ENCODE measurements around the gene RAB34.

RAB34 gene

DNA sequence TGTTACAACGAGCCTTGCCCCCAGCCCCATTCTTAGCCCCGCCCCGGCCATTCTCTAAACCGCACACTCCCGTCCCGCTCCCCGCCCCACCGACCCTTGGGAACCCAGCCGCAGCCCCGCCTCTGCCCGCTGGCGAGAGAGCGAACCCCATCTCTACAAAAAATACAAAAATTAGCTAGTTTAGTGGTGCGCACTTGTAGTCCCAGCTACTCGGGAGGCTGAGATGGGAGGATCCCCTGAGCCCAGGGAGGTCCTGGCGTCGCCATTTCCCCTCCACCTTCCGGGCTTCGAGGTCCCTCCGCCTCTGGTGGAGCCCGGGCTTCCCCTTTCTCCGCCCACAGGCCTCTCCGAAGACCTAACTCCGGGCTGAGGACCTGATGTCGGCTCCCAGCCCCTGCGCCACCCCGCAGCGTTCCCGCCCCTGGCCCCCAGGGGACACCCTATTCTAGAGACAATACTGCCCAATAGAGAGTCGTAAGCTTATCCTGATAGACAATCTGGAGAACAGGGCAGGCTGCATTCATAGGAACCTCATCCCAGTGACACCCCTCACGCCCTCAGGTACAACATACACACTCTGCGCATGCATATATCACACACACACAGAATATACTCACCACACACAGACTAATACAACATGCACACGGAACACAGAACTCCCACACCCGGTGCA is 5.5 kb downstream of the RAB34 start:
- H3K4me1 ChIP-seq (ENCODE audit: control insufficient read depth in 5 of 5, insufficient read depth in 5 of 5, low read length in 5 of 5): peaks cover 0 to 37% (median 29%) of the 10 kb centered on the region in 5 donors
- H3K27ac ChIP-seq (ENCODE audit: low read depth, low read length): no peak overlapping the region
- peak overlapping the region in 4 of 5 donors; percentile 59 to 68 (median 65) for H3K9ac ChIP-seq (ENCODE audit: low read length in 5 of 5)
- peaks cover 0 to 8% (median 4%) of the 10 kb centered on the region in 5 donors for H3K27me3 ChIP-seq (ENCODE audit: control insufficient read depth in 5 of 5, insufficient read depth in 4 of 5, low read length in 5 of 5)
- peak overlapping the region; percentile 36 to 80 (median 71) for H3K4me3 ChIP-seq (ENCODE audit: low read depth in 1 of 5, low read length in 5 of 5)
- H3K9me3 ChIP-seq (ENCODE audit: control insufficient read depth in 5 of 5, low read length in 5 of 5): no peaks in the 10 kb centered on the region
- H3K36me3 ChIP-seq (ENCODE audit: control insufficient read depth in 5 of 5, insufficient read depth in 5 of 5, low read length in 5 of 5): peaks cover 0 to 18% (median 15%) of the 10 kb centered on the region in 5 donors

DNA sequence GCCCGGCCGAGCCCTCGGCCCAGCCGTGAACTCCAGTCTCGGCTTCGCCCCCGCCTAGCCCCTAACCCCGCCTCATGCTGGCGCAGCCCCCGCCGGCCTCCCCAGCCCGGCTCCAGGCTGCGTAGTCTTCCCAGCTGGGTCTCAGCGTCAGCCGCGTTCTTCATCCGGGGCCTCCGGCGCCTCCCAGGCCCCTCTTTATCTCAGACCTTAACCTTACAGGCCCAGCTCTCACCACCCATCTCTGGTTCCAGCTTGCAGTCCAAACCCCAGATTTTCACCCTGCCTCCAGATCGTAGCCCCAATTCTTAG is 6.0 kb downstream of the RAB34 start, which contains the start of gene PROCA1:
PROCA1 (minus strand) TSS at position 166 of the 309 bp plus-strand sequence. CDS start 228 bp downstream, outside the sequence.
- H3K9ac ChIP-seq (ENCODE audit: low read length in 5 of 5): peak within 1 kb of the TSS in 4 of 5 donors; percentile 59 to 72 (median 65)
- H3K27me3 ChIP-seq (ENCODE audit: control insufficient read depth in 5 of 5, insufficient read depth in 4 of 5, low read length in 5 of 5): peaks cover 0 to 8% (median 3%) of the 10 kb centered on the region in 5 donors
- H3K9me3 ChIP-seq (ENCODE audit: control insufficient read depth in 5 of 5, low read length in 5 of 5): no peaks in the 10 kb centered on the region
- peaks cover 0 to 18% (median 15%) of the 10 kb centered on the region in 5 donors for H3K36me3 ChIP-seq (ENCODE audit: control insufficient read depth in 5 of 5, insufficient read depth in 5 of 5, low read length in 5 of 5)
- H3K4me1 ChIP-seq (ENCODE audit: control insufficient read depth in 5 of 5, insufficient read depth in 5 of 5, low read length in 5 of 5): peaks cover 0 to 32% (median 24%) of the 10 kb centered on the region in 5 donors
- H3K4me3 ChIP-seq (ENCODE audit: low read depth in 1 of 5, low read length in 5 of 5): peak within 1 kb of the TSS; percentile 65 to 80 (median 72)
- H3K27ac ChIP-seq (ENCODE audit: low read depth, low read length): peak within 1 kb of the TSS; percentile 57

DNA sequence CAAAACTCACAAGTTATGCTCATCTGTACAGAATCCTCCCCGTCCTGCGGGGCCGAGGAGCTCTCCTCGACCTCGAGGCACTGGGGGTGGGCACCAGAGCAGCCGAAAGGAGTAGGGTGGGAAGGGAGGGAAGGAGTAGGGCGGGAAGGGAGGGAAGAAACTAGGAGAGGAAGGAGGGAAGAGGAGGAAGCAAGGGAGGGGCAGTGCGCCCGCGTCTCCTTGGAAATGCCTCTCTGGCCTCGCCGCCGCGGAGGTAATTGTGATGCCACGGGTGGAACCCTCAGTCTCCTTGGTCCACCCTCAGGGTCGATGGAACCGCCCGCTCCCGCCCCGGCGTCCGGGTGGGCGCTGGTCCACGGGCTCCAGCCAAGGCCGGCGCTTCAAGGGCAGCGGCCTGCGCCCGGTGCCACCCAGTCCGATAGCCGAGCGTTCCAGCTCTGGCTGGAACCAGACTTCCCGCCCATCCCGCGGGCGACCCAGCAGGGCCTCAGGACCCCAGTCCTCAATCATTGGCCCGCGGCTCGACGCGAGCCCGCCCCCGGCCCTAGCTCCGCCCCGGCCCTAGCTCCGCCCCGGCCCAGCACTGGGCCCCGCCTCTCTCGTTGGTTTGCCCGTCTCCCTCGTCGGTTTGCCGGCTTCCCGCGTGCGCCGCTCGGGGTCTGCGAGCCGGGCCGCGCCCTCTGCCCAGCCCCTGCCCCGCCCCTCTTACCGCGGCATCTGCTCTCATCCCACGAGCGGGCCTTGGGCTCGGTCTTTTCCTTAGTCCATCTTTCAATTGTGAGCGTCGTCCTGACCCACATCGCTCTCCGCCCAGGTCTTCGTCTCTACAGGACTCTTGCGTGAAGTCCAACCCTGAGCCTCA is 6.6 kb downstream of the RAB34 start:
- H3K27ac ChIP-seq (ENCODE audit: low read depth, low read length): peak overlapping the region; percentile 57
- H3K9ac ChIP-seq (ENCODE audit: low read length in 5 of 5): peak overlapping the region in 4 of 5 donors; percentile 59 to 72 (median 65)
- peak overlapping the region; percentile 65 to 80 (median 72) for H3K4me3 ChIP-seq (ENCODE audit: low read depth in 1 of 5, low read length in 5 of 5)
- peaks cover 0 to 4% (median 2%) of the 10 kb centered on the region in 5 donors for H3K27me3 ChIP-seq (ENCODE audit: control insufficient read depth in 5 of 5, insufficient read depth in 4 of 5, low read length in 5 of 5)
- H3K4me1 ChIP-seq (ENCODE audit: control insufficient read depth in 5 of 5, insufficient read depth in 5 of 5, low read length in 5 of 5): peaks cover 0 to 30% (median 21%) of the 10 kb centered on the region in 5 donors
- peaks cover 0 to 18% (median 15%) of the 10 kb centered on the region in 5 donors for H3K36me3 ChIP-seq (ENCODE audit: control insufficient read depth in 5 of 5, insufficient read depth in 5 of 5, low read length in 5 of 5)
- no peaks in the 10 kb centered on the region for H3K9me3 ChIP-seq (ENCODE audit: control insufficient read depth in 5 of 5, low read length in 5 of 5)

DNA sequence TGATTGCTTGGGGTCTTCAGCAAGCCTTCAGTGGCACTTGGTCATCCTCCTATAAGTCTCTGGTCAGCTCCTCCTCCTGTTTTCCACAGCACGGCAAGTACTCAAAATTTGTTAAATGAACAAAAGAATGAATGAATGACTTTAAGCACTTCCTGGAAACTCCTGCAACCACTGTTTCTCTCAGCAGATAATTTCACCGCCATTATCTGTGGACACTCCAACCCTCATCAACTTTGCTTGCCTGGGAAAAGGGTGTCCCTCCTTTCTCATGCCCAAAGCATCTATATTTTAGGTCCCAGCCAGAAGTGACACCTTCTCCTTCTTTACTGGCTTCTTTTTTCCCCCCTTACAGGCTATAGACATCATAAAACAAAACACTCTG is 10.3 kb downstream of the RAB34 start:
- Histone ChIP-seq H3K36me3 (ENCODE audit: control insufficient read depth in 5 of 5, insufficient read depth in 5 of 5, low read length in 5 of 5) (peaks cover 0 to 35% (median 26%) of the 10 kb centered on the region in 5 donors), H3K27me3 (ENCODE audit: control insufficient read depth in 5 of 5, insufficient read depth in 4 of 5, low read length in 5 of 5) (peaks cover 0 to under 1% (median 0%) of the 10 kb centered on the region in 5 donors), H3K9me3 (ENCODE audit: control insufficient read depth in 5 of 5, low read length in 5 of 5) (no peaks in the 10 kb centered on the region), H3K27ac (ENCODE audit: low read depth, low read length) (no peak overlapping the region), H3K4me3 (ENCODE audit: low read depth in 1 of 5, low read length in 5 of 5) (no peak overlapping the region), H3K4me1 (ENCODE audit: control insufficient read depth in 5 of 5, insufficient read depth in 5 of 5, low read length in 5 of 5) (peaks cover 0 to 35% (median 23%) of the 10 kb centered on the region in 5 donors), H3K9ac (ENCODE audit: low read length in 5 of 5) (no peak overlapping the region)

DNA sequence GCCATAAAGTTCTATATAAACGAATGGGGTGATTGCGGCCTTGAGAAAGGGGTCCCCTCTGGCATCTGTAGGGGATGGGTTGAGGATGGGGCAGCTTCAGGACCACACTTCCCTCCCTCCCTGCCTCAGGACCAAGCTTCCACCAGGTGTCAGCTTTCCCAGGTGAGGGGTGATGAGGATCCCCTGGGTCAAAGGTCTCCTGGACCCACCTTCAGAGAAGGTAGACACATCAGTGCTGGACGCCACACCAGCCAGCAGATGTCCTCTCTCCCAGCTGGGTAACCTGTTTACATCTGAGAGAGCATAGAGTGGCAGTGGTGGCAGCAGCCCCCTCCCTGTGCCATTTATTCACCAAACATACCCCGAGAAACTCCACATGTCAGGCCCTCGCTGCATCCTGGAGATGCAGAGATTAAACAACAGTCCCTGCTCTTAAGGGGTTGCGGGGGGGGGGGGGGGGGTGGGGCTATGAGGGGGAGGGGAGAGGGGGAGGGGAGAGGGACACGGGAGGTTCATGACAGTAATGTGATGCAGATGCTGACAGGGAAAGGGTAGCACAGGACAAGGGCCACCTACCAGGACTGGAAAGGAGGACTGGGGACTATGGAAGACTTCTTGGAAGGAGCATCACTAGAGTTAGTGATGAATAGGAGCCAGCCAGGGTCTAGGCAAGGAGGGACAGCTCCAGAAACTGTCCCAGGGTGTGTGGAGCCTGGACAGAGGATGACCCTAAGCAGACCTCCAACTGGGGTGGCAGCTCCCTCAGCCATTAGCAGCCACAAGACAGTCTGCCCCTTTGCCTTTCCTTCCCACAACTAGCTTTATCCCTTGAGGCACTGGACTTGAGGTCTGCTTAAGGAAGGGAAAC is 11.0 kb downstream of the RAB34 start:
- Histone ChIP-seq H3K9ac (ENCODE audit: low read length in 5 of 5) (no peak overlapping the region), H3K9me3 (ENCODE audit: control insufficient read depth in 5 of 5, low read length in 5 of 5) (no peaks in the 10 kb centered on the region), H3K27ac (ENCODE audit: low read depth, low read length) (no peak overlapping the region), H3K27me3 (ENCODE audit: control insufficient read depth in 5 of 5, insufficient read depth in 4 of 5, low read length in 5 of 5) (no peaks in the 10 kb centered on the region), H3K4me1 (ENCODE audit: control insufficient read depth in 5 of 5, insufficient read depth in 5 of 5, low read length in 5 of 5) (peaks cover 0 to 29% (median 19%) of the 10 kb centered on the region in 5 donors), H3K4me3 (ENCODE audit: low read depth in 1 of 5, low read length in 5 of 5) (no peak overlapping the region), H3K36me3 (ENCODE audit: control insufficient read depth in 5 of 5, insufficient read depth in 5 of 5, low read length in 5 of 5) (peaks cover 0 to 41% (median 32%) of the 10 kb centered on the region in 5 donors)

DNA sequence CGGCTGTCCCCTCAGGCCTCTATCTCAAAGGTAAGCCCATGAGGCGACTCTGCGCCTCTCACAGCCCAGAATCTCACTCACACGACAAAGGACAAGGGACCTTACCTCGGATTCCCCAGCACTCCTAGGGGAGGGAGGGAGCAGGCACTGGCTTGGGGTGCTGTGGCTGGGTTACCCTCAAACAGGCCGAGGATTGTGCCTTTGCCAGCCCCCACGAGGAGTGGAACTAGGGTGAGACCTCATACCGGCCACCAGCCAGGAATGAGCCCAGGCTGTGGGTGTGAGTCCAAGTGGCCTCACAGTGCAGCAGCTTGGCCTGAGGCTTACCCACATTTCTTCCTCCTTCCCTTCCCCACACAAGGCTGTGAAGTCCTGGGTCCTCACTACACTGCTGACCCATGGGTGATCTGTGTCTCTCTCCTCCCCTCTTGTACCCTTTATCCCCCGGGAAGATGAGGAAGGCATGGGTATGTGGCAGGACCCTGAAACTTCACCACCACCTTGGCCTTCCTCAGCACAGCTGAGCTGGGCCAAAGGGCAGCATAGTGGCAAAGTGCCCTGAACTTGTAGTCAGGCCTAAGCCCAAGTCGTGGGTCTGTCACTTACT is 11.8 kb downstream of the RAB34 start:
- H3K27me3 ChIP-seq (ENCODE audit: control insufficient read depth in 5 of 5, insufficient read depth in 4 of 5, low read length in 5 of 5): no peaks in the 10 kb centered on the region
- H3K4me1 ChIP-seq (ENCODE audit: control insufficient read depth in 5 of 5, insufficient read depth in 5 of 5, low read length in 5 of 5): peaks cover 0 to 21% (median 12%) of the 10 kb centered on the region in 5 donors
- peak overlapping the region in 1 of 5 donors; percentile 0 for H3K9ac ChIP-seq (ENCODE audit: low read length in 5 of 5)
- peaks cover 0 to 50% (median 41%) of the 10 kb centered on the region in 5 donors for H3K36me3 ChIP-seq (ENCODE audit: control insufficient read depth in 5 of 5, insufficient read depth in 5 of 5, low read length in 5 of 5)
- H3K27ac ChIP-seq (ENCODE audit: low read depth, low read length): peak overlapping the region; percentile 23
- no peak overlapping the region for H3K4me3 ChIP-seq (ENCODE audit: low read depth in 1 of 5, low read length in 5 of 5)
- H3K9me3 ChIP-seq (ENCODE audit: control insufficient read depth in 5 of 5, low read length in 5 of 5): no peaks in the 10 kb centered on the region

DNA sequence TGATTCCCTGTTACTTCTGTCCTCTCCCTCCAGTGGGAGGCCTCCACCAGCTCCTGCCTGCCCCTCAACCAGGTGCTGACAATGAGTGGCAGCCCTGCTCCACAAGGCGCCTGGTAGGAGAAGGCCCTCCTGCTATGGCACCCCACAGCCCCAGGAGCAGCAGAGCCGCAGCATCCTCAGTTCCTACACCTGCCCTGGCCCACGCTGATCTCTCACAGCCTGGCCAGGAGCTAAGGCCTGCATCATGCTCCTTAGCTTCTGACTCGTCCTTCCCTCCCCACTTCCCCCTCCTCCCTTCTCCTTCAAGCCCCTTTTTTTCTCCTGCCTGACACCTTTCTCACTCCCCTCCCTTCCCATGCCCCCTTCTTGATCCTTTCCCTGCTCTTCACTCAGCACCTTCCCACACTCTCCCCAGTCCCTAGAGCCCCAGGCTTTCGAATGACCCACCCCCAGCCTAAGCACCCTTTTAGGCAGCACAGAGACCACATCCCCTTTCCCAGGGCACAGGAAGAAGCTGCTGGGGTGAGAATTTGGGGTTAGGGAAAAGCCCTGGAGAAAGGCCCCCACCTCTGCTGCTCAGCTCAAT is 12.5 kb downstream of the RAB34 start:
- no peak overlapping the region for H3K4me3 ChIP-seq (ENCODE audit: low read depth in 1 of 5, low read length in 5 of 5)
- no peaks in the 10 kb centered on the region for H3K9me3 ChIP-seq (ENCODE audit: control insufficient read depth in 5 of 5, low read length in 5 of 5)
- H3K4me1 ChIP-seq (ENCODE audit: control insufficient read depth in 5 of 5, insufficient read depth in 5 of 5, low read length in 5 of 5): peaks cover 0 to 15% (median 12%) of the 10 kb centered on the region in 5 donors
- H3K36me3 ChIP-seq (ENCODE audit: control insufficient read depth in 5 of 5, insufficient read depth in 5 of 5, low read length in 5 of 5): peaks cover 0 to 56% (median 47%) of the 10 kb centered on the region in 5 donors
- H3K27ac ChIP-seq (ENCODE audit: low read depth, low read length): peak overlapping the region; percentile 23
- peak overlapping the region in 1 of 5 donors; percentile 0 for H3K9ac ChIP-seq (ENCODE audit: low read length in 5 of 5)
- H3K27me3 ChIP-seq (ENCODE audit: control insufficient read depth in 5 of 5, insufficient read depth in 4 of 5, low read length in 5 of 5): no peaks in the 10 kb centered on the region

DNA sequence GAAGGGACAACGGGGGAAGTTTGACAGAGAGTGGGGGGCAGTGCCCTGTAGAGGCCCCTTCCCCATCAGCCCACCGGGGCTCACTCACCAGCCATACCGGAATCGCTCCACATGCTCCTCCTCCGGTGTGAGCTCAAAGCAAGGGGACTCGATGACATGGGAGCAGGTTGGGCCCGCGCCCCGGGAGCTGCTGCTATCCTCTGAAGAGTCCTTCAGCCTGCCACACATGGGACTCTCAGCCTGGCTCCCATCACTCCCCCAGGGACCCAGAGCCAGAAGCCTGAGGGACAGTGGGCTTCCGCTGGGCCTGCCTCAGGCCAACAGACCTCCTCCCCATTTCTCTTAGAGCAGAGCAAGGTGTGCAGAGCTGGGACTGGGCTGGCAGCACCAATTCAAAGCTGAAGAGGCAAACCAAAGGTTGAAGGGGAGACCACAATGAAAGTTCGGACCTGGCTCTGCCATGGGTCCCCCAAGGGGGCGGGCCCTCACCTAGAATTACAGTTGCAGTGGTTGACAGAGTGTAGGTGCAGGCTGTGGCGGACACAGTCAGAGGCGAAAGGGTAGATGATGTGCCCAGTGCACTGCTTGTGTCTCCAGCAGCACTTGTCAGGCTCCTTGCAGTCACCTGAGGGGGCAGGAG is 13.3 kb downstream of the RAB34 start:
- H3K36me3 ChIP-seq (ENCODE audit: control insufficient read depth in 5 of 5, insufficient read depth in 5 of 5, low read length in 5 of 5): peaks cover 0 to 65% (median 56%) of the 10 kb centered on the region in 5 donors
- no peaks in the 10 kb centered on the region for H3K27me3 ChIP-seq (ENCODE audit: control insufficient read depth in 5 of 5, insufficient read depth in 4 of 5, low read length in 5 of 5)
- no peaks in the 10 kb centered on the region for H3K9me3 ChIP-seq (ENCODE audit: control insufficient read depth in 5 of 5, low read length in 5 of 5)
- no peak overlapping the region for H3K27ac ChIP-seq (ENCODE audit: low read depth, low read length)
- no peak overlapping the region for H3K4me3 ChIP-seq (ENCODE audit: low read depth in 1 of 5, low read length in 5 of 5)
- H3K9ac ChIP-seq (ENCODE audit: low read length in 5 of 5): no peak overlapping the region
- peaks cover 0 to 15% (median 12%) of the 10 kb centered on the region in 5 donors for H3K4me1 ChIP-seq (ENCODE audit: control insufficient read depth in 5 of 5, insufficient read depth in 5 of 5, low read length in 5 of 5)
